Right kidney (tissue), 9 donors: ENCODE data around the gene PRSS35.
"Not testable (repeated sequence)": the region's sequence is repeated elsewhere in the genome, so short reads cannot be mapped to it uniquely, and the experiment has no call there.

ENCODE experiments used
- DNase-seq: peaks from one replicate; pipeline ENCODE4 v3.0.0-alpha.2; 2016
- long read RNA-seq, 8 donors: transcript quantifications; one replicate each; lab custom pipeline, GENCODE V29; 2026

Gene PRSS35
- long read RNA-seq, donor 1, transcript PRSS35-201 (2 exons, 2,440 nt), result major isoform, 18 of 18 reads
- long read RNA-seq, donor 1, partial matches to known transcripts, result 0 of 18 reads
- long read RNA-seq, donor 1, other reads (novel, unspliced or antisense), result 0 of 18 reads
- long read RNA-seq, donor 2, transcript PRSS35-201 (2 exons, 2,440 nt), result major isoform, 7 of 7 reads
- long read RNA-seq, donor 2, partial matches to known transcripts, result 0 of 7 reads
- long read RNA-seq, donor 2, other reads (novel, unspliced or antisense), result 0 of 7 reads
- long read RNA-seq, donor 3, transcript PRSS35-201 (2 exons, 2,440 nt), result major isoform, 8 of 8 reads
- long read RNA-seq, donor 3, partial matches to known transcripts, result 0 of 8 reads
- long read RNA-seq, donor 3, other reads (novel, unspliced or antisense), result 0 of 8 reads
- long read RNA-seq, donor 4, transcript PRSS35-201 (2 exons, 2,440 nt), result major isoform, 5 of 33 reads
- long read RNA-seq, donor 4, partial matches to known transcripts, result 28 of 33 reads
- long read RNA-seq, donor 4, other reads (novel, unspliced or antisense), result 0 of 33 reads
- long read RNA-seq, donor 5, transcript PRSS35-201 (2 exons, 2,440 nt), result major isoform, 5 of 5 reads
- long read RNA-seq, donor 5, partial matches to known transcripts, result 0 of 5 reads
- long read RNA-seq, donor 5, other reads (novel, unspliced or antisense), result 0 of 5 reads
- long read RNA-seq, donor 6, transcript PRSS35-201 (2 exons, 2,440 nt), result major isoform, 17 of 17 reads
- long read RNA-seq, donor 6, partial matches to known transcripts, result 0 of 17 reads
- long read RNA-seq, donor 6, other reads (novel, unspliced or antisense), result 0 of 17 reads
- long read RNA-seq, donor 7, transcript PRSS35-201 (2 exons, 2,440 nt), result major isoform, 27 of 33 reads
- long read RNA-seq, donor 7, partial matches to known transcripts, result 6 of 33 reads
- long read RNA-seq, donor 7, other reads (novel, unspliced or antisense), result 0 of 33 reads
- long read RNA-seq, donor 8, transcript PRSS35-201 (2 exons, 2,440 nt), result major isoform, 20 of 20 reads
- long read RNA-seq, donor 8, partial matches to known transcripts, result 0 of 20 reads
- long read RNA-seq, donor 8, other reads (novel, unspliced or antisense), result 0 of 20 reads

- peak; percentile 70 for DNase-seq
These were observed at the start of gene PRSS35 for GRCh38 chr6:83511901-83512681. Gene PRSS35, plus strand, starts transcription at chr6:83512534. Its CDS starts 10,908 bp downstream, at chr6:83523442.

GRCh38 chr6:83463886-83464285 is 48.4 kb upstream of the PRSS35 start:
- DNase-seq, result no peak

GRCh38 chr6:83464381-83465140 is 47.8 kb upstream of the PRSS35 start:
- no peak for DNase-seq

GRCh38 chr6:83466328-83466727 is 46.0 kb upstream of the PRSS35 start:
- no peak for DNase-seq

GRCh38 chr6:83467620-83468036 is 44.7 kb upstream of the PRSS35 start:
- DNase-seq, result no peak

- no peak for DNase-seq
These were observed 42.3 kb upstream of the PRSS35 start for GRCh38 chr6:83470001-83470400.

GRCh38 chr6:83470587-83470986 is 41.7 kb upstream of the PRSS35 start:
- no peak for DNase-seq

GRCh38 chr6:83472767-83473166 is 39.6 kb upstream of the PRSS35 start:
- DNase-seq, result no peak

- DNase-seq, result no peak
These were observed 38.0 kb upstream of the PRSS35 start for GRCh38 chr6:83474309-83474708.

GRCh38 chr6:83476971-83477370 is 35.4 kb upstream of the PRSS35 start:
- no peak for DNase-seq

- no peak for DNase-seq
These were observed 32.9 kb upstream of the PRSS35 start for GRCh38 chr6:83479389-83479788.

- DNase-seq, result no peak
These were observed 31.9 kb upstream of the PRSS35 start for GRCh38 chr6:83480470-83480869.

GRCh38 chr6:83481938-83482337 is 30.4 kb upstream of the PRSS35 start:
- not testable (repeated sequence) for DNase-seq

- DNase-seq, result no peak
These were observed 23.9 kb upstream of the PRSS35 start for GRCh38 chr6:83488448-83488847.

- no peak for DNase-seq
These were observed 23.5 kb upstream of the PRSS35 start for GRCh38 chr6:83488861-83489260.

- DNase-seq, result no peak
These were observed 22.0 kb upstream of the PRSS35 start for GRCh38 chr6:83490217-83490807.

- DNase-seq, result no peak
These were observed 7.0 kb upstream of the PRSS35 start for GRCh38 chr6:83505356-83505755.

GRCh38 chr6:83509441-83509840 is 2.9 kb upstream of the PRSS35 start:
- DNase-seq, result no peak

GRCh38 chr6:83510791-83511190 is 1.5 kb upstream of the PRSS35 start:
- no peak for DNase-seq

- no peak for DNase-seq
These were observed 1.1 kb upstream of the PRSS35 start for GRCh38 chr6:83511266-83511665.

- DNase-seq, result no peak
These were observed 2.1 kb downstream of the PRSS35 start for GRCh38 chr6:83514466-83514865.
